CD4-positive, alpha-beta T cell treated with Interleukin-4 for 4 hours (primary cell): ENCODE data around the gene WDFY4.

ENCODE experiments used
- DNase-seq: peaks from one replicate; pipeline ENCODE4 v3.0.0-alpha.2; 2020

Gene WDFY4

DNA sequence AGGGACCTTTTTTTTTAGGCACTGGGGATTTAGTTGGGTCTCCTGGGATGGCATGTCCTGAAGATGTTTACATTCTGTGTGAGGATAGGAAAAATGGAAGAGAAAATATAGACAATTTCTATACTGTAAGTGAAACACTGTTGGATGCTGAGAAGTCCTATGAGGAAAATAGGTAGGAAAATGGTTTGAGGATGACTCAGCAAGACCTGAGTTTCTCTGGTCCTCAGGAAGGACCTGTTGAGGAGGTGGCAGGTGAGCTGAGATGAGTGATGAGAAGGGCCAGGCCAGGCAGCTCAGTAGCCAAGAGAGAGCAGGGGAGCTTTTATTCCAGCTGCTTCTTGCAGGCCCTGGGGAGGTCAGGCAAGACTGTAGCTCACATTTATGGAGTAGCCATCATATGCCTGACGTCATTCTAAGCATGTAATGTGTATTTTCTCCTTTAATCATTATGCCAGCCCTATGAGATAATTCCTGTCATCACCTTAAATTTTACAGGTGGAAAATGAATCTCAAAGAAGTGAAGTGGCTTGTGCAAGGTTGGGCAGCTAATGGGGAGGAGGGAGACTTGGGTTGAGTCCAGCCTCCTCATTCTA lies 274.0 kb downstream of the WDFY4 start:
- no peak for DNase-seq

DNA sequence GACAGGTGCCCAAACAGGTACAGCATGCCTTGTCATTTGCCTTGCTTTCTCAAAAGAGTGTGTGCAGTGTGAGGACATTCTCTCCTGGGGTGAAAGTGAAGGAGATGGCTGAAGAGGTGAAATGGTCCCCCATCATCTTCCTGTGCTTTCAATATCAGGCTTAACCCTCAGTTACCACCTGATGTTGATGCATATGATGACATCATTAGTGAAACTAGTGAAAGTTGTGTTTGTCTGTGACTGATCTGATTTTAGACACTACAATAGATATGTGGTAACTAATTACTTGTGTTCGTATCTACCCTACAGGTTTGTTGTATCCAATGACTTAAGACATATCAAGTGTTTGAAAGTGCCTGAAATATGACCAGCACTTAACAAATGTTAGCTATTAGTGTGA lies 279.4 kb downstream of the WDFY4 start:
- DNase-seq, result no peak

DNA sequence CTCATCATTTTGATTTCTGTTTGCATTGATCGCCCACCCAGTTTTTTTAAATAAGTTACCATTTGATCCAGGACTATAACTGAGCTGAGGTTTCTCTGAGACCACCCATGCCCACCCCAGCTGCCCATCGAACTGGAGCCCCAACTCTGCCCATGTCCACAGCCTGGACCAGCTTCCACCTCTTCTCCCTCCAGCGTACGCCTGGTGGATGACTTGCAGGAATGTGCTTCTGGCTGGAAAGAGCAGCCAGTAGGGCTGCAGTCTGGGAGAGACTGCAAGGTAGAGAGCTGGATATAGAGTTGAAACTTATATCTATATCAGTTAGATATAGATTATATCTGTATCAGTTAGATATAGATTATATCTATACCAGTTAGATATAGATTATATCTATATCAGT lies 280.8 kb downstream of the WDFY4 start:
- no peak for DNase-seq

DNA sequence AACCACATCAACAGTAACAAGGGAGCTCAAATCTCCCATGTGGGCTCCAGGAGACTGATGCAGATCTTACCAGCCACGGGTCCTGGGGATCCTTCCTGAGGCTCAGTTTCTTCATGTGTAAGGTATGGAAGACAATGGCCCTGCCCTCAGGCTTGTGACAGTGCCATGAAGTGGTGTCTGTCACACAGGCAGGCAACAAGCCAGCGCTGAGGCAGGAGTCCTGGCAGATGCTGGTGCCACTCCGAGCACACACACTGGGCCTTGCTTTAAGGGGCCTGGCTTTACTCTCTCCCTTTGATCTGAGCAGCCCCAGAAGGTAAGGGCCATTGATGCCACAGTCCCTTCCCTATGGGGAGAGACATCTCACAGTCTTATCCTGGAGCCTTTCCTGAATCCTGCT lies 283.4 kb downstream of the WDFY4 start:
- DNase-seq, result no peak

DNA sequence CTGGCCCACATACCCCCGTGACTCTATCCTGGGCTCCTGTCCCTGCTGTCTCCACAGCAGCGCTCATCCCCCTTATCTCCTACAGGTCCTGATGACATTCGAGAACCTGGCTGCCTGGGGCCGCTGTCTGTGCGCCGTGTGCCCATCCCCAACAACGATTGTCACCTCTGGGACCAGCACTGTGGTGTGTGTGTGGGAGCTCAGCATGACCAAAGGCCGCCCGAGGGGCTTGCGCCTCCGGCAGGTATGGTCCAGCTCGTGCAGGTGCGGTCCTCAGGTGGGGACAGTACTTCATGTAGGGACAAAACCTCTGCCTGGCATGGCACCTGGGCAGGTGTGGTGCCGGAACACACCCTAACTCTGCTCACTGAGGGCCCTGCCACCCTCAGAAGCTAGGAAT lies 285.4 kb downstream of the WDFY4 start:
- DNase-seq, result no peak

DNA sequence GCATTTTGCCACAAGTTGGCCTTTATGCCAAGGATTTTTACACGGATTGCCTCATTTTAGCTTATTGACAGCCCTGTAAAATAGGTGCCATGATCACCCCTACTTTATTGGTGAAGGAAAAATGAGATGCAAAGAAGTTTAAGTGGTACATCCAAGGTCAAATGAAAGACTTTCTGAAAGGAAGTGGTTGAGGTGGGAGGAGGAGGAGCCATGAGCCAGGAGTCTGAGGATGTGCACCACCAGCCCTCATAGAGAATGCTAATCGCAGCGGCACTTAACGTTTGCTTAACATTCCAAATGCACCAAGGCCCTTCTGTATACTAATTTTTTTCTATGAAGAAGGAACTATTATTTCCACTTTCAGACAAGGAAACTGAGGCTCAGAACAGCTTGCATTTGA lies 286.0 kb downstream of the WDFY4 start:
- no peak for DNase-seq

DNA sequence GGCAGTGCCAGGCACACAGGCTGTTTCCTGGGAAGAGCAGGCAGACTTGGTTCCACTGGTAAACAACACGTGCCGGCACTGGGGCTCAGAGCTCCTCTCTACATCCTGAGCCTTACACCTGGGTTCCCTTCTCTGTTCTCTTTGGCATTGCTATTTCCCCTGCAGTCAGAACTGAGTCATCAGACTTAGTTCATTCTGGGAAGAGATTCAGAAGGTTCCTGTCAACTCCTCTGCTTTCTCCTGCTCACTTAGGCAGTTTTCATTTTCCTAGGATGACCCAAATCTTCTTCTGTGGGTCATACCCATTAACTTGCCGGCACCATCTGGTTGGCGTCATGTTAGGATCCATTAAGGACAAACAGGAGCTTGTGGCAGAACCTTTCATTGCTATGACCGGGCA lies 288.4 kb downstream of the WDFY4 start:
- no peak for DNase-seq

DNA sequence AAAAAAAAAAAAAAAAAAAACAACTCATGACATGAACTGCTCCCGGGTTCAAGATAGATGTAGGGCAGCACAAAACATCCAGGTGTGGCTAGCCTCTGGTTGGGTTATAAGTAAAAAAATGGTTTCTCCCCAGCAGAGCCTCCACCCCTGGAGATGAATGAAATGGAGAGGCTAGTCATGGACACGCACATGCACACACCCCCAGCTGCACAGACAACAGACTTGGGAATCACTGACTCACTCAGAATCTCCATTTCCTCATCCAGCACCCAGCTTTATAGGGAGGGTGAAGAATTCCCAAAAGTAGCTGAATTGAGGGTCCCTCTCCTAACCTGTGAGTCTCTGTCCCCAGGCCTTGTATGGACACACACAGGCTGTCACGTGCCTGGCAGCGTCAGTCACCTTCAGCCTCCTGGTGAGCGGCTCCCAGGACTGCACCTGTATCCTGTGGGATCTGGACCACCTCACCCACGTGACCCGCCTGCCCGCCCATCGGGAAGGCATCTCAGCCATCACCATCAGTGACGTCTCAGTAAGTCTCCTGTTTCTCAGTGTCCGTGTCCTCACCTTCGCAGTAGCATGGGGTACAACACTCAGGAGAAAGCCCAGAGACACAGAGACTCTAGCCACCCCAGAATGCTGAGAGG lies 290.0 kb downstream of the WDFY4 start:
- no peak for DNase-seq

DNA sequence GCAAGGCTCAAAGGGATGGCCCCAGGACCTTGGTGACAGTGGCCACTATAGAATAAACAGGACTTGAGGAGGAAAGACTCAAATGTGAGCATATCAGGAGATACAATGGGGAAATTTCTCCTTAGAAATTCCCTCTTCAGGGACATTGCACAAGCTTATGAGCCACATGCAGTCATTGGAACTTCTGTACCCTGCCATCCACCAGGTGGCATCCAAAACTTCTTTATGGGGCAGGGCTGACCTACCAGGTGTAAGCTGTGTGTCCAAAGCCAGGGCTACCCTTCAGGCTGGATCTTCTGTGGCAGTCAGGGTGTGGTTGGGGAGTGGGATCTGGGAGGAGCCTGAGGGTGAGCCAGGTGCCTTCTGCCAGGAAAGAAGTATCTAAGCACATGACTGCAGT lies 291.5 kb downstream of the WDFY4 start:
- no peak for DNase-seq

DNA sequence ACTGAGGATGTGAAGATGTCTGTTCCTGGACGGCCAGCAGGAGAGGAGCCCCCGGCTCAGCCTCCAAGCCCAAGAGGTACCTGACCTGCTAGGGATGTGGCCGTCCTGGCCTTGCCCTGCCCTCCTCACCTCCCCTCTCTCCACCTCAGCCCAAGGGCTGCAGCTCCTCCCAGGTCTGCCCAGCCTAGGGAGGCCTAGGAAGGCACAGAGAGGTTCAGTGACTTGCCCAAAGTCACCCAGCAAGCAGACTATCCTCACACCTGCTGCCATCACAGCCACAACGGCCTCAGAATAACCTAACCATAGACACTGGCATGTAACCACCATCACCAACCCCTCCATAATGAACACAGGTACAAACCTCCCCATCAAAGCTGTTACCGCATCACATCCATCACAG lies 293.6 kb downstream of the WDFY4 start:
- DNase-seq, result no peak

DNA sequence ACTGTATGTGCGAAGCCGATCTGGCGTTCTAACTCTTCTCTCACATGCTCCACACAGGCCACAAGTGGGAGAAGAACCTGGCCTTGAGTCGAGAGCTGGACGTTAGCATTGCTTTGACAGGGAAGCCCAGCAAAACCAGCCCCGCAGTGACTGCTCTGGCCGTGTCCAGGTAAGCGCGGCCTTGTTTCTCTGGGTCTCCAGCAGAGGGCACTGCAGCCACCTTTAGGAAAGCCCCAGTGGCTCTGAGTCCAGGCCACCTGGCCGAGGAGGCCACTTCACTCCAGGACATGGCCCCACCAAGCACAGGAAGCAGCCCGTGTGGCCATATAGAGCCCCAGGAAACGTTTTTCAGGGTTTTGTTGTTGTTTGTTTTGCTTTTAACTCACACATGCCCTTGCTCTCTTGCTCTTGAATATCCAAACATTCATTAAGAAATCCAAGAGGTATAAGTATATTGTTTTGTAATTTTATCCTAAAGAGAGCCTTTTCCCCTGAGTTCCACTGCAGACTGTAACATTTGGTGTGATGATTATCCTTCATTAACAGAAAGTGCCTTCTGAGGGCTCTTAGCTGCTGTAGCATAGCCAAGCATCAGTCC lies 296.7 kb downstream of the WDFY4 start:
- DNase-seq, result peak; percentile 17

DNA sequence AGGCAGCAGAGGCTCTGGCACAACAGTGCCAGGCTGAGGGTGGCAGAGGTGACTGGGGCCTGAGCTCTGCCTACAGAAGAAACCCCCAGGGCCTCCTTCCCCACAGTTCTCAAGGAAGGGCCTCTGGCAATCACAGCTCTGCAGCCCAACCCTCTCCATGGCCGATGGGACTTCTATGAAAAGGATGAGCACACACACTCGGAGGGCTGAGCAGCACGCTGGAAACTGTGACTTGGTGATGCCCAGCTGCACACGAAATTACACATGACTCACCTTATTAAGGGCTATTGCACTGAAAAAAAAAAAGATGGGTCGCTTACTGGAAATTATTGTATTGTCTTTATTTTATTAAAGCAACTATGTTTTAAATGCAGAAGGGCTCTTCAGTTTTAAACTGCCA lies 297.9 kb downstream of the WDFY4 start:
- DNase-seq, result no peak

DNA sequence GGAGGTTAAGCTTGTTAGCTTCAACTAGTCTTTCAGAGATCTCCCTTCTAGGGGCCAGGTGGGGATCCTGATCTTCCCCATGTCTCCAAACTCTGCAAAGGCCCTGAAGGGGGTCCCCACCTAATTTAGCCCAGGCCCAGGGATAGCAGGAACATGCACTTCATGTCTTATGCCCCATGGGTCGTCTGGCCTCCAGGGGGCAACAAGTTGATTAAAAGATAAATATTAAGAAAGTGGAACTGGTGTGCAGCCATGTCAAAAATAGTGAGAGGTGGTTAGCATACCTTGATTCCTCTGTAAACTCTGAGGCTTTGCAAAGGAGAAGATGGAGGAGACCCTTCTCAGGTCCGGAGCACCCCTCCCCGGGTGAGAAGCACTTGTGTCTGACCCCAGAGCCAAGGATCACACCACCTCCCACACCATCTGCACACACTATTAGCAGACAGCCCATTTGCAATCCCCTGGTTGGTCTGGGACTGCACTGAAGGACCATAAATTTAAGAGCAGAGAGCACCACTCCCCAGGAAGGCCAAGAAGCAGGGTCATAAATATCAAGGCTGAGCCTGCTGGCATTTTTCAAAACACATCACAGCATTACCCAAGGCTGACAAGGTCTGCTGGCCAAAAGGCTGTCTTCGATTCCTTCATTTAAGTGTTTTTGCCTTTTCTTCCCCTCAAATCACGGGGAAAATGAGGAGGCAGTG lies 299.1 kb downstream of the WDFY4 start:
- no peak for DNase-seq

DNA sequence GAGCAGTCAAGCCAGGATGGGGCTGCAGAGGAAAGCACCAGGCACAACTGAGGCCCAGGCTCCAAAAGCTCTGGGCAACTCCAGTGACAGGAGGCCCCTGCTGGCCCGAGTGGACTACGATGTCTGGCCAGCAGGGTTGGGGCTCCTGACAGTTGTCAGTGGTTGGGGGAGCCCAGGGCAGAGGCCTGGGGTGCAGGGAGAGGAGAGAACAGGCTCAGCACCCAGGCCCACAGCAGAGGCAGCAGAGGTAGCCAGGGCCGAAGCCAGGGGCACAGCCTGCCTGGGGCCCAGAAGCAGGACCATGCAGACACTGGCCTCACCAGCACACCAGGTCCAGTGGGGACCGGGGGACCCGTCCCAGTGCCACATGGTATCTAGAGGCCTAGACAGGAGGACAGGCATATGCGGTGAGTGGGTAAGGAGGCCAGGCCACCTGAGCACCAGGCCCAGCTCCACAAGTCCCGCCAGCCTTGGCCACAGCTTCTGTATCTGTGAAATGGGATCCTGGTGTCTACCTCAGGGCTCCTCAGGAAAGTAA lies 301.0 kb downstream of the WDFY4 start:
- DNase-seq, result no peak

DNA sequence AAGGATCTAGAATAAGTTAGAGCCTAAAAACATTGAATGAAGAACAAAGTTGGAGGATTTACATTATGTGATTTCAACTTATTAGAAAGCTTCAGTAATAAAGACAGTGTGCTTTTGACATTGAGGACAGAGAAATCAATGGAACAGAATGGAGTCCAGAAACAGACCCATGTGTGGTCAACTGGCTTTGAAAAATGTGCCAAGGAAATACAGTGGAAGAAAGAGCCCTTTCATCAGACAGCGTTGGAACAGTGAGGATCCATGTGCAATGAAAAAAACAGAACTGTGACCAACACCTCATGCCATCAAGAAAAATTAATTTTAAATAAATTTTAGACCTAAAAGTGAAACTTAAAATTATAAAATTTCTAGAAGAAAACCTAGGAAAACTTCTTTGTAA lies 305.6 kb downstream of the WDFY4 start:
- DNase-seq, result no peak

DNA sequence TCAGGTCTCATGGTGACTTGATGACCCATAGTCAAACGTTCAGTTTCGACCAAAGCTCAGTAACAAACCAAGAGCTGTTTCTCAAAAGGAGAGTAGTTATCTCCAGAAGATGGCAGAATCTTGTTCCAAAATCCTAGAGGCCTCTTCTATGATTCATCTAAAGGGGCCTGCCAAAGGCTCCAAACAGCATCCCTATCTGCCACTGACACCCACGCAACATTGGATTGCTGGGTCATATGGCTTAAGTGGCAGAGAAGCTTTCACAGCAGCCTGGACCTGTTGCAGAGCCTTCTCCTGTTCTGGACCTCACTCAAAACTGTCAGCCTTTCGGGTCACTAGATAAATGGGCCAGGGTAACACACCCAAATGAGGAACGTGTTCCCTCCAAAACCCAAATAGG lies 309.0 kb downstream of the WDFY4 start:
- no peak for DNase-seq

DNA sequence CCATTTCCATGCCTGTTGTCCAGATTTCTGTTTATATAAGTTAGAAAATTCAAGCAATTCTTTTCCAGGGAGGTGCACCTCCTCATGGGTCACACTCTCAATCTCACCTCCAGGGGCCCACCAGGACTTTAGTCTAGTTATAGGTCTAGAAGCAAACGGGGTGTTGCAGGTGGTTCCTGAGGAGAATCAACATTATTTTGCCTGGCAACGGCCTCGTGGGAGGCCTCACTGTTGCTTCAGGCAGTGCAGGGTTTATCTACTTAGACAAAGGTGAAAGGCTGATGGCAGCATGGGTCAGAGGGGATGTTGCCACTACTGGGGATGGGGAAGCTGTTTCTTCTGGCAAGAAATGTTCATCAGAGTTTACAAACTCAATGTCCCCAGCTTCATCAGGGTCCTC lies 311.7 kb downstream of the WDFY4 start:
- DNase-seq, result no peak

DNA sequence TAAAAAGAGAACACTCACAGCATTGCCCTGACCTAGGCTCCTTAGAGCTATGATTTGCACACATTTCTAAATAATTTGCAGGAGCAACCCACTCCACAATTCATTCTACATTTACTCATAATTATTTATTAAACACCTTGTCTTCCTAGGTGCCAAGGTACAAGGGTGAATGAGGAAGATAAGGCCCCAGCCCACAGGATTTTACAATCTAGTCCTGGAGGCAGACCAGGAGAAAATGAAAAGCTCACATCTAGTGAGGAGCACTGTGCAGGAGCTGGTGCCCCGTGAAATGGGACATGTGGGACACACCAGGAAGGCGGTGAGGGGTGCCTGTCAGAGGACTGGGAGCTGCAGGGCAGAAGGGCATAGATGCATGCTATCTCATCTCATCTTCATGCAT lies 314.7 kb downstream of the WDFY4 start:
- DNase-seq, result no peak

DNA sequence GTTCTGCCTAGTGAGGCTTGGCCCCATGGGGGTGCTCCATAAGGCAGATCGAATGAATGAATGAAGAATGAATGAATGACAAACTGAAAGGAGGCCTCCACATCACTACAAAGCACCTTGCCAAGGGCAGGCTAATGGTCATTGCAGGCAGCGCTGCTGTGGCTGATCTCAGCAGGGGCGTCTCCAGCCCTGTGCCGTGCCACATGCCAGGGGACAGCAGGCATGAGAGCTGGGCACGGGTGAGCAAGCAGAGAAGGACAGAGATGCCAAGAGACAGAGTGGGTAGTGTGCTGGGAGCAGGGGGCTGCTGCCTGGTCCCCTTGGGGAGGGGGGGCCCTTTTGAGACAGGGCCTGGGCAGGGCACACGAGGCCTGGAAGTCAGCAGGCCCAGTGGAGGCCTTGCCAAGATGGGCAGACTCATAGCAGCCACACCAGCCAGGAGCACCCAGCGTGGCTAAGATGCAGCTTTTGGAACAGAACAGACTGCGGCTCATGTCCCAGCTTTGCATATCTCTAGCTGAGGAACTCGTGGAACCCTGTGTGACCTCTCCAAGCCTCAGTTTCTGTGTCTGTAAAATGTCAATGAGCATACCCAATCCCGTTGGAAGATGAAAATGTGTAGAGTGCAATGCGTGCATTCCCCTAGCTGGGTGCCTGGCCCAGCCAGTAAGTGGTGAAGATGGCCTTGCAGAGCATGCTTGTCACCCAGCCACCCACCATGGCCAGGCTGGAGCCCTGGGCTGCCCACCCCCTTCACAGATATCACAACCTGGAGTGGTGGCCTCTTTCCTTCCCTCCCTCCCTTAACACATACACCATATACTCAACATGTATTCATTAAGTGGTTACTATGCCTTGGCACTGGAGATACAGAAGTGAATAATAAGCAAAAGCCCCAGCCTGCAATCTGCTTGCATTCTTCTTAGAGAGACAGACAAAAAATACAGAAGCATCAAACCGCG lies 316.0 kb downstream of the WDFY4 start:
- DNase-seq, result no peak

DNA sequence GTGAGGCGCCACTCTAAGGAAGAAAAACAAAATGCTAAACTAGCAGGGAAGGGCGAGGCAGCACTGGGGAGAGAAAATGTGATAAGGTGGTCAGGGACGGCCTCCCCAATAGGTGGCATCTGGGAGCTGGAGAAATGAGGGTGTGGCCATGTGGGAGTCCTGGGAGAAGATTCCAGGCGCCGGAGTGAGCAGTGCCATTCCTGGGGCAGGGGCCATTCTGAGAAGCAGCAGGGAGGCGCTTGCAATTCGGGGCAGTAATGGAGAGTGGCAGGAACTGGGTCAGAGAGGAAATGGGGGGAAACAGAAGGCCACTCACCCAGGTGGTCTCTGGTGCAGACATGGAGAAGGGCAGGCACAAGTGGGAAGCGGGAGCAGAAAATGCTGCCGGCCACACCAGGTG lies 316.7 kb downstream of the WDFY4 start:
- DNase-seq, result no peak

DNA sequence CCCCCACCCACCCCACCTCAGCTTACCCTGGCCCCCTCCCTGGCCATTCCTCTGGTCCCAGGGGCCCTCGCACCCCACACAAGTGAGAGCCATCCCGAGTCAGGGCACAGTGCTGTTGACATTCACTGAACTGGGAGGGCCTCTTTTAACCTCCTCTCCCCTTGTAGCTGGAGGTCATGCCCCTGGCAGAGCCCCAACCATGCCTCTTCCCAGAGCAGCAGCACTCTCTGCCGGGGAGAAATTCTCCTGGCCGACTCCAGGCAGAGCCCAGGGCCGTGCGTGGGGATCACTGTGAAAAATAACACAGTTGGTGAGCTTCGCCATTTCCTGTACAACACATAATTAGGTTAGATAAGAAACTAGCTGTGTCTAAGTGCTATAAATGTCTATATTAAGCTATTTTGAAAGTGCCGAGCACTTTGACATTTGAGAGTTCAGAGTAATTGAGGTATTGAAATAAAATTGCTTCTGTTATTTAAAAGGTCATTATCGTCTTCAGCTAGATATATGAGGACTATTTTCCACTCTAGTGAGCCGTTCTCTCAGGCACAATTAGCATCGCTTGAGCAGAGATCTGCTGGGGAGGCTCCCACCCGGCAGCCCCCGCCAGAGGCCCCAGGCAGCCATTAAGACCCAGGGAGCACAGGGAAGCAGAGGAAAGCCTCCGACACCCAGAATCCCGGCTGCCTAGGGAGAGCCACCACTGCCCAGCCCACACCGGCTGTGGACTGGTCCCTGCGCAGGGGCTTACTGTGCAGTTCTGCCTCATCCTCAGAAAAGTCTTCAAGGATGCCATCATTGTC lies 317.4 kb downstream of the WDFY4 start:
- no peak for DNase-seq

DNA sequence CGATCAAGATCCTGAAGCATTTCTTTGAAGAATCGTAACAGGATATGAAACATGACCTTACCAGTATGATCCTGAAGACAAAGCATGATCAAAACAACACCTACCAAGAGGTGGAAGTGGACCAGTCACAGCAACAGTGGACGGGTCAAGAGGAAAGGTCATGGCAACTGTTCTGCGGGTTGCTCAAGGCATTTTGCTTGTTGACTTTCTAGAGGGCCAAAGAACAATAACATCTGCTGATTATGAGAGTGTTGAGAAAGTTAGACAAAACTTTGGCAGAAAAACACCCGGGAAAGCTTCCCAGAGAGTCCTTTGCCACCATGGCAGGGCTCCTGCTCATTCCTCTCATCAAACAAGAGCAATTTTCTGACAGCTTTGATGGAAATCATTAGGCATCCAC lies 320.6 kb downstream of the WDFY4 start:
- DNase-seq, result no peak
